Left colon (tissue), 2 donors: ENCODE results near the gene EMILIN2. TPM values are rescaled to one million over a fixed set of nuclear protein-coding genes. Genes with fewer than 3 reads are reported as not detected.

Experiments used
- ATAC-seq: fragments of 200-7000 bp; cut with Tn5 transposase; one replicate; pipeline ENCODE4 v1.9.1; 2020; ENCODE audit warnings: mild to moderate bottlenecking, moderate library complexity
- DNase-seq, 2 donors: peaks; one replicate each; pipeline ENCODE4 v3.0.0-alpha.2; 2020
- intact Hi-C, 2 donors: fragments of 100-400 bp; cut with DNase I in 1 of 2; cut with micrococcal nuclease in 1 of 2; formaldehyde crosslinking; loops; one replicate each; pipeline versions ENCODE4 v1.11.2 to v1.14.0; 2022; cut with DNase I, micrococcal nuclease
- total RNA-seq, 2 donors: library from RNA; stranded (reverse); fragmentation: NEBNext Ultra II Directional; extraction: Animal tissue kit (Norgen Biotek cat#: 25700); gene quantifications; one replicate each; pipeline ENCODE4 v1.2.1, GENCODE V29; 2021
- donor health status: DM: no; HTN: no; CAD: no.
- donor health status: DM: yes; HTN: yes; CAD: no.

EMILIN2 gene
- total RNA-seq, 2 donors from 2014 or later = 16.3 to 18.1 TPM

DNA sequence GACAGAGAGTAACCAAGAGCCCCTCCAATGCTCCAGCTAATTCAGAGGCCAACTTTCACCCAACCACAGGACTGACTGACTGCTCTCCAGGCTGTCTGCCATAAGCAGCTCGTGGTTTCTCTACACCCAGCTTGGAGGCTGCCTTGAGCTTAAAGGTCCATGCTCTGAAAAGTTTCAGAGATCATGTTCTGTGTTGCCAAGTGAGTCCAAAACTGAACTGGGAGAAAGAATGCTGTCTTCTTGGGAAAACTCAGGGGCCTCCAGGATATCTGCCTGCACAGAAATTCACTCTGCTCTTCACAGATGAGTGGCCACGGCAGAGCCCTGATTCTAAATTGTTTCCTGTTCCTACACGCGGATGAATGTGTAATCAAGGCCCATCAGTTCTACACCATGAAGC lies 115.0 kb downstream of the EMILIN2 start:
- ATAC-seq (peak; percentile 21), DNase-seq (no peak)
- intact Hi-C loops = no loop called here

DNA sequence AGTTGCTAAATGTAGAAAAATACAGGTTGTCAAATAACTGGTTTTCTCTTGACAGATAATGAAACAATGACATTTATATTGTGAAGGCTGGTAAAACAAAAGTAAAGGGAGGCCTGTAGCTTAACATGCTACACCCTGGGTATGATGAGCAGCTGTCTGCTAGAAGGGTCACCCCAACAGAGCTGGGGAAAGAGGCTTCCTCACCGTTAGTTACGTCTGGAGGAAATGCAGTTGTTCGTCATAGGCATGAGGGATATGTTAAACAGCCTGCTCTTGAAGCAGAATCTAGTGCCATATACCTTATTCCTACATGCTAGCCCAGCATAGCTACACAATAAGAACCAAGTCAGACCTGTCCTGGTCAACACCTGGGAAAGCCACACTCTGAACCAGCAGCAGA lies 116.2 kb downstream of the EMILIN2 start:
- no peak for DNase-seq
- intact Hi-C loops = no loop called here
- no peak for ATAC-seq

DNA sequence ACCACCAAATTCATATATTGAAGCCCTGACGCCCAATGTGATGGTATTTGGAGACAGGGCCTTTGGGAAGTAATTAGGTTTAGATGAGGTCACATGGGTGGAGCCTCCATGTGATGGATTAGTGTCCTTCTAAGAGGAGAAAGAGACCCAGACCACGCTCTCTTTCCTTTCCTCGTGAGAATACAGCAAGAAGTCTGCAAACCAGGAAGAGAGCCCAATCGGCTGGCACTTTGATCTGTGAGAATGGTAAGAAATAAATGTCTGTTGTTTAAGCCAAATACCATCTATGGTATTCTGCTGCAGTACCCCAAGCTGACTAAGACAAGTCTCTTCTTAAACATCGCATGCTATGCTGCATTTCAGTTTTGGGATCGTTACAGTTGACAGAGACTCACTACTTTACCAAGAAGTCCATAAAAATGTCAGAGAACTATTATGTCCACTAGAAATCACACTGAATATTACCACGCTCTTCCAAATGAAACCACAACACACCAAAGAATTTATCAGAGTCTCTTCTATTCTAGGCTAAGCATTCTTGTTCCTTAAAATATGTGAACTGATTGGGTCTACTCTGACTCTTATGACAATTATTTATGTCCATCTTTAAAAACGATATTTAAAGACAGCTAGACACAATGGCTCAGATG lies 117.7 kb downstream of the EMILIN2 start:
- ATAC-seq (no peak), DNase-seq (no peak)
- intact Hi-C loops = no loop called here

Other genes starting within 250 kb of the EMILIN2 start
- gene SMCHD1, start 191.3 kb upstream of the EMILIN2 start, total RNA-seq = 10 to 100 TPM; 46.5 to 62.0 TPM
- gene LPIN2, start 166.1 kb downstream of the EMILIN2 start, total RNA-seq = 10 to 100 TPM; 40.5 to 58.5 TPM